ENCODE data around the gene TMEM89. TPM values are rescaled to one million over a fixed set of nuclear protein-coding genes. Genes with fewer than 3 reads are reported as not detected.

Gene TMEM89
- total and polyA plus RNA-seq, 2 of the 4 experiments (the other 2 are of a cell fraction) = 0.15 TPM; not detected in 1

GRCh38 chr3:48597408-48597800 lies 24.2 kb downstream of the TMEM89 start:
- Histone ChIP-seq H2AK9ac (replicated peaks; ENCODE audit: low read depth, low read length, poor library complexity) (peak overlapping the region; percentile 99), H3K79me1 (ENCODE audit: low read depth in 1 of 2, low read length in 2 of 2) (peaks cover 27 to 77% of the 10 kb centered on the region in 2 experiments), H4K8ac (ENCODE audit: low read depth in 2 of 2, low read length in 2 of 2) (peak overlapping the region; percentile 85 to 90), H2AK5ac (ENCODE audit: low read depth, low read length) (peak overlapping the region; percentile 100), H3K4me1 (ENCODE audit: control insufficient read depth, insufficient read depth, low read length) (peaks cover 54% of the 10 kb centered on the region), H4K20me1 (ENCODE audit: insufficient read depth, low read length) (peaks cover 19% of the 10 kb centered on the region), H3K9ac (ENCODE audit: low read depth, low read length) (no peak overlapping the region), H3K4me3 (ENCODE audit: insufficient read depth, low read depth, low read length) (no peak overlapping the region), H2BK5ac (ENCODE audit: low read depth, low read length, poor library complexity, severe bottlenecking) (peak overlapping the region; percentile 97), H2BK20ac (ENCODE audit: low read depth, low read length) (peak overlapping the region; percentile 99), H4K91ac (ENCODE audit: insufficient read depth, low read depth, low read length) (peak overlapping the region; percentile 98), H3K27me3 (ENCODE audit: control insufficient read depth, insufficient read depth, low read length) (no peaks in the 10 kb centered on the region), H3K9me3 (ENCODE audit: control insufficient read depth, insufficient read depth, low read length) (no peaks in the 10 kb centered on the region), H2BK15ac (ENCODE audit: low read depth, low read length) (peak overlapping the region; percentile 97), H3K4ac (ENCODE audit: low read depth, low read length) (peak overlapping the region; percentile 99), H3K56ac (ENCODE audit: extremely low read depth, insufficient read depth, low read length) (peak overlapping the region; percentile 76; the same call in 1 of the 2 replicates), H2BK120ac (ENCODE audit: low read depth, low read length) (peak overlapping the region; percentile 85), H3K4me2 (ENCODE audit: low read depth, low read length) (no peak overlapping the region), H3K9me1 (ENCODE audit: insufficient read depth, low read length) (peaks cover 54% of the 10 kb centered on the region), H3K27ac (ENCODE audit: insufficient read depth, low read length) (peak overlapping the region; percentile 94), H3K18ac (ENCODE audit: low read depth, low read length) (peak overlapping the region; percentile 85), H4K5ac (ENCODE audit: low read depth, low read length) (peak overlapping the region; percentile 72), H3K36me3 (ENCODE audit: control insufficient read depth, insufficient read depth, low read length) (peaks cover 46% of the 10 kb centered on the region), H3K23ac (ENCODE audit: low read depth, low read length) (peak overlapping the region; percentile 28), H3K14ac (replicated peaks; ENCODE audit: low read depth, low read length) (peak overlapping the region; percentile 76), H2AFZ (replicated peaks; ENCODE audit: low read length, poor library complexity) (peak overlapping the region; percentile 14)
- DNase-seq = no peak
- intact Hi-C loops (cut with micrococcal nuclease) (no loop called here), dilution Hi-C loops (cut with HindIII; ENCODE audit: low sequenced_read_pairs, unreplicated experiment) (no loop called here), in situ Hi-C loops (cut with MboI; ENCODE audit: low sequenced_read_pairs) (no loop called here)
- ATAC-seq (ENCODE audit: low read depth) = no peak
- CTCF ChIA-PET = interaction anchor here (0.9 to 1.0 kb wide), 2 partner anchors 12 to 38 kb away, joined by 3 to 4 read pairs; partner anchors contain the start of gene UQCRC1
- POLR2A ChIA-PET (ENCODE audit: unreplicated experiment) = interaction anchor here (0.6 kb wide), 1 partner anchor 65 kb away, joined by 18 read pairs; the partner anchor contains the start of gene CELSR3
- WGBS, 2 experiments (ENCODE audit: extremely low coverage in 2 of 2, insufficient read length in 1 of 2) = 90% methylated on average over 2 of the region's 6 CpGs; no CpG with 5 or more reads in 1 of the 2 experiments
- TF ChIP-seq POLR2A (IDR thresholded peaks at IDR 0.05; ENCODE audit: low read depth, low read length) (no peak), USF2 (IDR thresholded peaks at IDR 0.05; ENCODE audit: low read depth, low read length) (no peak), MXI1 (IDR thresholded peaks at IDR 0.05; ENCODE audit: borderline replicate concordance, low read depth, low read length) (no peak), RFX5 (IDR thresholded peaks at IDR 0.05; ENCODE audit: low read depth, low read length) (no peak), RCOR1 (IDR thresholded peaks at IDR 0.05; ENCODE audit: insufficient replicate concordance, low read length) (no peak), RAD21 (IDR thresholded peaks at IDR 0.05; ENCODE audit: low read length) (no peak), SMC3 (IDR thresholded peaks at IDR 0.05; ENCODE audit: low read depth, low read length) (no peak), FOS (IDR thresholded peaks at IDR 0.05; ENCODE audit: low read depth, low read length) (no peak), CHD1 (IDR thresholded peaks at IDR 0.05; ENCODE audit: low read depth, low read length) (no peak), MAZ (IDR thresholded peaks at IDR 0.05; ENCODE audit: borderline replicate concordance, low read depth, low read length) (no peak), NFE2L2 (IDR thresholded peaks at IDR 0.05; ENCODE audit: low read depth, low read length) (no peak), BHLHE40 (IDR thresholded peaks at IDR 0.05; ENCODE audit: low read depth, low read length) (no peak), CEBPB (IDR thresholded peaks at IDR 0.05; ENCODE audit: low read depth, low read length) (no peak), MAFK (IDR thresholded peaks at IDR 0.05; ENCODE audit: low read depth, low read length) (no peak)
- TF ChIP-seq, protein P1, sequence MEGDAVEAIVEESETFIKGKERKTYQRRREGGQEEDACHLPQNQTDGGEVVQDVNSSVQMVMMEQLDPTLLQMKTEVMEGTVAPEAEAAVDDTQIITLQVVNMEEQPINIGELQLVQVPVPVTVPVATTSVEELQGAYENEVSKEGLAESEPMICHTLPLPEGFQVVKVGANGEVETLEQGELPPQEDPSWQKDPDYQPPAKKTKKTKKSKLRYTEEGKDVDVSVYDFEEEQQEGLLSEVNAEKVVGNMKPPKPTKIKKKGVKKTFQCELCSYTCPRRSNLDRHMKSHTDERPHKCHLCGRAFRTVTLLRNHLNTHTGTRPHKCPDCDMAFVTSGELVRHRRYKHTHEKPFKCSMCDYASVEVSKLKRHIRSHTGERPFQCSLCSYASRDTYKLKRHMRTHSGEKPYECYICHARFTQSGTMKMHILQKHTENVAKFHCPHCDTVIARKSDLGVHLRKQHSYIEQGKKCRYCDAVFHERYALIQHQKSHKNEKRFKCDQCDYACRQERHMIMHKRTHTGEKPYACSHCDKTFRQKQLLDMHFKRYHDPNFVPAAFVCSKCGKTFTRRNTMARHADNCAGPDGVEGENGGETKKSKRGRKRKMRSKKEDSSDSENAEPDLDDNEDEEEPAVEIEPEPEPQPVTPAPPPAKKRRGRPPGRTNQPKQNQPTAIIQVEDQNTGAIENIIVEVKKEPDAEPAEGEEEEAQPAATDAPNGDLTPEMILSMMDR (conservative IDR thresholded peaks at IDR 0.05; ENCODE audit: low read depth, low read length) = no peak
- TF ChIP-seq, protein P2, sequence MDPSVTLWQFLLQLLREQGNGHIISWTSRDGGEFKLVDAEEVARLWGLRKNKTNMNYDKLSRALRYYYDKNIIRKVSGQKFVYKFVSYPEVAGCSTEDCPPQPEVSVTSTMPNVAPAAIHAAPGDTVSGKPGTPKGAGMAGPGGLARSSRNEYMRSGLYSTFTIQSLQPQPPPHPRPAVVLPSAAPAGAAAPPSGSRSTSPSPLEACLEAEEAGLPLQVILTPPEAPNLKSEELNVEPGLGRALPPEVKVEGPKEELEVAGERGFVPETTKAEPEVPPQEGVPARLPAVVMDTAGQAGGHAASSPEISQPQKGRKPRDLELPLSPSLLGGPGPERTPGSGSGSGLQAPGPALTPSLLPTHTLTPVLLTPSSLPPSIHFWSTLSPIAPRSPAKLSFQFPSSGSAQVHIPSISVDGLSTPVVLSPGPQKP (IDR thresholded peaks at IDR 0.05; ENCODE audit: borderline replicate concordance, low read depth, low read length) = no peak
- no TSS peak for BruUV-seq (replicated peaks)
